ENCODE data around the gene OR51I1.

OR51I1 gene

DNA sequence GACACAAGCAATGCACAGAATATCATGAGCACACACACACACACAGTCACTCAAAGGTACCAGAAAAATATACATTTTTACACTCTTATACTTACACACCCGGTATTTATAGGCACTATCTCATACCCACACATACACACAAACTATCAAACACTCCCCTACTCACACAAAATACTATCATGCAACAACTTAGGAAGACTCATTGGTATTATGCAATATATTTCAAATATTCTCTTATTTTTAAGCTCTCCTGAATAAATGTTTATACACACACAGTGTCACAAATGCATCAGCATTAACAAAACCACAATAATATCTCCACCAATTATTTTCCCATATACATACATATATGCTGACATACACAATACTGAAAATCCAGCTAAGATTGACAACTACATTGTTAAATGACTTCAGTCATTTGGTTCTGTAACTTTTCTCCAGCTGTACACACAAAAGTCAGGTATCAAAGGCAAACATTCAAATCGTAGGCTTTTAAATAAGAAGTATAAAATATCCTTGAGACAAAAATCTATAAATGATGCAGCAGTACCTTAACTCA is 2.6 kb upstream of the OR51I1 start:
- TF ChIP-seq JUND (IDR thresholded peaks at IDR 0.05; ENCODE audit: low read depth): no peak
- no peak for DNase-seq (ENCODE audit: low read depth in 1 of 2, low spot score in 1 of 2)
- in situ Hi-C loops (cut with HindIII; ENCODE audit: low pct_unique_long_range_greater_than_20kb, low sequenced_read_pairs): no loop called here

DNA sequence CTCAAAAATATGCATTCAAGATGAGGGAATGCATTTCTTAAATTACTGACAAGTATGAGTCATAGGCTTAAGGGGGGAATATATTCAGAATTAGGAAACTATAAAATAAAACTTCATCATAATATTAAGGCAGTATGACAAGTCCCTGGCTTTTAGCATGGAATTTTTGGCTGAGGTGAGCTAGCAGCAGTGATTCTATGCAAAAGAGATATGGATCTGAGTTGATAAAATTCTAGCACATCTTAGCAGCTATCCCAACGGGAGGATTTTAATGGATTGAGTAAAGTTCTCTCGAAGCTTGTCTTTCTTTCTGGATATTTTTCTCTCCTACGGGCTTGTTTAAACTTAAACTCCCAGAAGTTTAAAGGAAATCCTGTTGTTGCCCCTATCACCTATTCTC is 18.2 kb downstream of the OR51I1 start:
- no peak for TF ChIP-seq JUND (IDR thresholded peaks at IDR 0.05; ENCODE audit: low read depth)
- in situ Hi-C loops (cut with HindIII; ENCODE audit: low pct_unique_long_range_greater_than_20kb, low sequenced_read_pairs): no loop called here
- no peak for DNase-seq (ENCODE audit: low read depth in 1 of 2, low spot score in 1 of 2)

DNA sequence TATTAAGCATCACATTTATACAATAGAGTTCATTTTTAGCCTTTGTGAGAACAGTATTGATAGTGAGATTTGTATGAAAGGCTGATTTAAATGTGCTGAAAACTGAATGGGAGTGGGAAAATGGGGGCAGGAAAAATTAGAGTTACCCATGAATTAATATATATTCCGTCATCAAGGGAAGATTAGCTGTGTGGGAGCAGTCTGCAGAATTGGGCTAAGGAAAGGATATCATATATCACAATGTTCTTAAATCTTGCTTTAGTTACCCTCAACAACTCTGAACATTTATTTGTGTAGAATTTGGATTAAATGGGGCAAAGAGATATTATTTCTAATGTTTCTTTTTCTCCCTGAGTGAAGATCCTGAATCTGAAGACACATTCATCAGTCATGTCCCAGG is 19.5 kb downstream of the OR51I1 start, which contains the start of gene OR51Q1:
Gene OR51Q1, plus strand, starts transcription at position 301 of the 400 bp plus-strand sequence. Its CDS starts 90 bp downstream, at position 391.
- DNase-seq (ENCODE audit: low read depth in 1 of 2, low spot score in 1 of 2): no peak
- TF ChIP-seq JUND (IDR thresholded peaks at IDR 0.05; ENCODE audit: low read depth): no peak
- in situ Hi-C loops (cut with HindIII; ENCODE audit: low pct_unique_long_range_greater_than_20kb, low sequenced_read_pairs): no loop called here

DNA sequence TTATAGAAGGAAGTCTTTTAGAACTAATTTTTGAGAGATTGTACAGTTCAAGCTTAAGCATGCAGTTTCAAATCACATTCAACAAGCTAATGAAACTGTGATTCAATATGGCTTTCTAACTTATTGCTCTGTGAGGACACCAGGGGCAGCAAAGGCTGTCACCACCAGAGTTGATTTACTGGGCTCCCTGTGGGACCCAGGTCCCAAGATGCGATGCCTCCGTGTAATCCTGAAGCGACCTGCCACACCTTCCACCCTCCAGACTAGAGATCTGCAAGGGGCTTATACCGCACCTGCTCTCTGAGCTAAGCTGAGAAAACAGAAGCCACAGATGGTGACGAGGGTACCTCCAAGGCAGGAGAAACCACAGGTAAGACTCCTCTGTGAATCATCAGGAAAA is 20.3 kb downstream of the OR51I1 start:
- in situ Hi-C loops (cut with HindIII; ENCODE audit: low pct_unique_long_range_greater_than_20kb, low sequenced_read_pairs): no loop called here
- TF ChIP-seq JUND (IDR thresholded peaks at IDR 0.05; ENCODE audit: low read depth): no peak
- DNase-seq (ENCODE audit: low read depth in 1 of 2, low spot score in 1 of 2): no peak

DNA sequence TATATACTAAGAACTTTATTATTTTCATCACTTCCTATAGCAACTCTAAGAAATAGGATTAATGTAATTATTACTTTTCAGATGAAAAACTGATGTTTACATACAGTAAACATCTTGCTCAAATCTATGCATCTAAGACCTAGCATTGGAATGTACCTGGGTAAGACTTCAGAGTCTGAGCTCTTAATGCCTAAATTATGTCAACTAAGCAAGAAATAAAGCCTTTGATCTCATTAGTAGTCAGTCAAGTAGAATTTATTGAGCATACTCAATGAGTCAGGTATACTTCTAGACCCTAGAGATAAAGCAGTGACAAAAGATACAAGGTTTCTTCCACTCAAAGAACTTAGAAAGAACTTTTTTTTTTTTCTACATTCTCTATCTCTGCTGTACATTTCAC is 36.1 kb downstream of the OR51I1 start:
- no peak for DNase-seq (ENCODE audit: low read depth in 1 of 2, low spot score in 1 of 2)

DNA sequence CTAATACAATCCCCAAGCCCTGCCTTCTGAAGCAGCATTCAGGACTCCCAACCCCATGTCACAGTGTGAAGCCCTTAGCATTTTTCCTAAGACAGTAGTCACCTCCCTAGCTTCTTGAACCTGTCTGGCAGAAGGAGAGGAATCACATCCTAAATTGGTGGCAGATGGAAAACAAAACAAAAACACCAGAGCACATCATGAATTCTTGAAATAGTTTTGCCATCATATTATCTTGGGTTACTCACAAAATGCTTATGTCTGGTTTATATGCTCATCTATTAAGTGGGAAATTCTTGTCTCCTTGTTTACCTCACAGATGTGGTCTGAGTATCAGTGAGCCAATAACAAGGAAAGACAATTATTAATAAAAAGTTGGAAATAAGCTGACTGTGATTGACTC is 42.4 kb downstream of the OR51I1 start:
- no peak for DNase-seq (ENCODE audit: low read depth in 1 of 2, low spot score in 1 of 2)
- no peak for TF ChIP-seq JUND (IDR thresholded peaks at IDR 0.05; ENCODE audit: low read depth)
- in situ Hi-C loops (cut with HindIII; ENCODE audit: low pct_unique_long_range_greater_than_20kb, low sequenced_read_pairs): no loop called here

More for the DNA sequence above, 36.1 kb downstream of the OR51I1 start:
- in situ Hi-C loops (cut with HindIII; ENCODE audit: low pct_unique_long_range_greater_than_20kb, low sequenced_read_pairs): no loop called here
- TF ChIP-seq JUND (IDR thresholded peaks at IDR 0.05; ENCODE audit: low read depth): no peak

DNA sequence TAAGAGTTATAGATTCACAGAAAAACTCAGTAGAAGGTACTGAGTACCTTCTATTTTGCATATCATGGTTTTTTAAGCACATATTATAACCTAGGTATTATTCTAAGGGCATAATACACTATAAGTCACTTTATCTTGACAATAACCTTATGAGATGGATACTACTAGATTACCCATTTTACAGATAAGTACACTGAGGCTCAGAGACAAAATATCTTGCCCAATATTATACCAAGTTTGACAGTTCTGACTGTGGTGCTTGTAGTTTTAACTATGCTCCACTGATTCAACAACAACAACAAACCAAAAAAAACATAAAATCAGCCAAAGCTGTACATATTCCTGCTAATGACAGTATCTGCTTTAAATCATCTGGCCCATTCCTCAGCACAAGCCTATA is 47.2 kb downstream of the OR51I1 start:
- DNase-seq (ENCODE audit: low read depth in 1 of 2, low spot score in 1 of 2): no peak
- in situ Hi-C loops (cut with HindIII; ENCODE audit: low pct_unique_long_range_greater_than_20kb, low sequenced_read_pairs): no loop called here

More for the DNA sequence above, 47.2 kb downstream of the OR51I1 start:
- no peak for TF ChIP-seq JUND (IDR thresholded peaks at IDR 0.05; ENCODE audit: low read depth)

Measured in T47D (cell line).